Measurements from ENCODE around the gene NUP98. TPM values are rescaled to one million over a fixed set of nuclear protein-coding genes. Genes with fewer than 3 reads are reported as not detected.
"Not testable (repeated sequence)": the region's sequence is repeated elsewhere in the genome, so short reads cannot be mapped to it uniquely, and the experiment has no call there.

Gene NUP98
- total RNA-seq, 1 experiment from 2014 or later = 98.4 TPM

DNA sequence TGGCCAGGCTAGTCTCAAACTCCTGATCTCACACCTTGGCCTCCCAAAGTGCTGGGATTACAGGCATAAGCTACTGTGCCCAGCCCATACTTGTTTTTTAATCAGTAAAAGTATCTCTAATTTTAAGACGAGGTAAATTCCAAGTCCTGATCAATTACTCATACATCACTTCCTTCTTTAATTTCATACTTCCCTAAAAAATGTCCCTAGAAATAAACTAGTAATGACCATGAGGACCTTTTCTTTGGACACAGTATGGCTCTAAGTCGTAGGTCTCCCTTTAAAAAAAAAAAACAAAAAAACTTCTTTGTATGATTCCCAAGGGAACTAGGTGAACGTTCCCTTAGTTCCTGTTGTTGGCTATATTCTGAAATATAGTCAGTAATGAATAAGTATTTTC is 29.8 kb downstream of the NUP98 start:
- H4K20me1 ChIP-seq (ENCODE audit: insufficient read depth) = no peaks in the 10 kb centered on the region; the same call in 1 of the 2 replicates
- H3K9ac ChIP-seq (ENCODE audit: low read length) = no peak overlapping the region
- ChIA-PET RAD21 (ENCODE audit: low non-redundant PET in 1 of 2, low total read pairs in 2 of 2, uncharacterized antibody in 2 of 2, unreplicated experiment in 2 of 2) (no interaction called here), POLR2A (no interaction called here), CTCF (no interaction called here)
- no peak overlapping the region for H2AFZ ChIP-seq (ENCODE audit: low read depth, low read length, poor library complexity, severe bottlenecking)
- BruUV-seq (replicated peaks) = no TSS peak
- H3K9me3 ChIP-seq (ENCODE audit: control insufficient read depth in 1 of 2, insufficient read depth in 1 of 2, low read depth in 1 of 2, low read length in 2 of 2) = no peaks in the 10 kb centered on the region
- ATAC-seq = no peak
- TF ChIP-seq ZNF274 (IDR thresholded peaks at IDR 0.05; ENCODE audit: low read depth, low read length) = no peak
- TF ChIP-seq, protein P1, sequence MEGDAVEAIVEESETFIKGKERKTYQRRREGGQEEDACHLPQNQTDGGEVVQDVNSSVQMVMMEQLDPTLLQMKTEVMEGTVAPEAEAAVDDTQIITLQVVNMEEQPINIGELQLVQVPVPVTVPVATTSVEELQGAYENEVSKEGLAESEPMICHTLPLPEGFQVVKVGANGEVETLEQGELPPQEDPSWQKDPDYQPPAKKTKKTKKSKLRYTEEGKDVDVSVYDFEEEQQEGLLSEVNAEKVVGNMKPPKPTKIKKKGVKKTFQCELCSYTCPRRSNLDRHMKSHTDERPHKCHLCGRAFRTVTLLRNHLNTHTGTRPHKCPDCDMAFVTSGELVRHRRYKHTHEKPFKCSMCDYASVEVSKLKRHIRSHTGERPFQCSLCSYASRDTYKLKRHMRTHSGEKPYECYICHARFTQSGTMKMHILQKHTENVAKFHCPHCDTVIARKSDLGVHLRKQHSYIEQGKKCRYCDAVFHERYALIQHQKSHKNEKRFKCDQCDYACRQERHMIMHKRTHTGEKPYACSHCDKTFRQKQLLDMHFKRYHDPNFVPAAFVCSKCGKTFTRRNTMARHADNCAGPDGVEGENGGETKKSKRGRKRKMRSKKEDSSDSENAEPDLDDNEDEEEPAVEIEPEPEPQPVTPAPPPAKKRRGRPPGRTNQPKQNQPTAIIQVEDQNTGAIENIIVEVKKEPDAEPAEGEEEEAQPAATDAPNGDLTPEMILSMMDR (IDR thresholded peaks at IDR 0.05 in 2 of 3, conservative IDR thresholded peaks at IDR 0.05 in 1 of 3; ENCODE audit: borderline replicate concordance in 1 of 3, insufficient read depth in 1 of 3, low read depth in 2 of 3, low read length in 2 of 3) = no peak
- TF ChIP-seq, protein P2, sequence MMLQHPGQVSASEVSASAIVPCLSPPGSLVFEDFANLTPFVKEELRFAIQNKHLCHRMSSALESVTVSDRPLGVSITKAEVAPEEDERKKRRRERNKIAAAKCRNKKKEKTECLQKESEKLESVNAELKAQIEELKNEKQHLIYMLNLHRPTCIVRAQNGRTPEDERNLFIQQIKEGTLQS (IDR thresholded peaks at IDR 0.05) = no peak
- no peak for TF ChIP-seq ZFX (IDR thresholded peaks at IDR 0.05)
- no peak for TF ChIP-seq SIN3A (IDR thresholded peaks at IDR 0.05; ENCODE audit: low read depth)
- TF ChIP-seq POLR2A (IDR thresholded peaks at IDR 0.05; ENCODE audit: borderline replicate concordance, extremely low read depth, insufficient read depth, insufficient read length) = no peak
- TF ChIP-seq, protein P3, sequence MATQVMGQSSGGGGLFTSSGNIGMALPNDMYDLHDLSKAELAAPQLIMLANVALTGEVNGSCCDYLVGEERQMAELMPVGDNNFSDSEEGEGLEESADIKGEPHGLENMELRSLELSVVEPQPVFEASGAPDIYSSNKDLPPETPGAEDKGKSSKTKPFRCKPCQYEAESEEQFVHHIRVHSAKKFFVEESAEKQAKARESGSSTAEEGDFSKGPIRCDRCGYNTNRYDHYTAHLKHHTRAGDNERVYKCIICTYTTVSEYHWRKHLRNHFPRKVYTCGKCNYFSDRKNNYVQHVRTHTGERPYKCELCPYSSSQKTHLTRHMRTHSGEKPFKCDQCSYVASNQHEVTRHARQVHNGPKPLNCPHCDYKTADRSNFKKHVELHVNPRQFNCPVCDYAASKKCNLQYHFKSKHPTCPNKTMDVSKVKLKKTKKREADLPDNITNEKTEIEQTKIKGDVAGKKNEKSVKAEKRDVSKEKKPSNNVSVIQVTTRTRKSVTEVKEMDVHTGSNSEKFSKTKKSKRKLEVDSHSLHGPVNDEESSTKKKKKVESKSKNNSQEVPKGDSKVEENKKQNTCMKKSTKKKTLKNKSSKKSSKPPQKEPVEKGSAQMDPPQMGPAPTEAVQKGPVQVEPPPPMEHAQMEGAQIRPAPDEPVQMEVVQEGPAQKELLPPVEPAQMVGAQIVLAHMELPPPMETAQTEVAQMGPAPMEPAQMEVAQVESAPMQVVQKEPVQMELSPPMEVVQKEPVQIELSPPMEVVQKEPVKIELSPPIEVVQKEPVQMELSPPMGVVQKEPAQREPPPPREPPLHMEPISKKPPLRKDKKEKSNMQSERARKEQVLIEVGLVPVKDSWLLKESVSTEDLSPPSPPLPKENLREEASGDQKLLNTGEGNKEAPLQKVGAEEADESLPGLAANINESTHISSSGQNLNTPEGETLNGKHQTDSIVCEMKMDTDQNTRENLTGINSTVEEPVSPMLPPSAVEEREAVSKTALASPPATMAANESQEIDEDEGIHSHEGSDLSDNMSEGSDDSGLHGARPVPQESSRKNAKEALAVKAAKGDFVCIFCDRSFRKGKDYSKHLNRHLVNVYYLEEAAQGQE (IDR thresholded peaks at IDR 0.05; ENCODE audit: low read depth) = no peak
- no peak for TF ChIP-seq ELF1 (IDR thresholded peaks at IDR 0.05; ENCODE audit: borderline replicate concordance, low read depth)
- H3K27me3 ChIP-seq (ENCODE audit: insufficient read depth, low read length) = no peaks in the 10 kb centered on the region
- peaks cover 64% of the 10 kb centered on the region for H3K79me2 ChIP-seq (ENCODE audit: insufficient read depth, low read length)
- DNase-seq (ENCODE audit: low read depth, low spot score) = no peak
- H3K4me1 ChIP-seq (ENCODE audit: control insufficient read depth in 1 of 2, insufficient read depth in 2 of 2, low read length in 2 of 2) = no peaks in the 10 kb centered on the region
- no peak overlapping the region for H3K4me2 ChIP-seq (ENCODE audit: low read length)
- intact Hi-C loops (cut with micrococcal nuclease) = no loop called here
- no peak overlapping the region for H3K27ac ChIP-seq (ENCODE audit: low read depth, low read length)
- H3K9me2 ChIP-seq (ENCODE audit: insufficient read depth) = no peaks in the 10 kb centered on the region
- H3K36me3 ChIP-seq (ENCODE audit: control insufficient read depth in 1 of 2, insufficient read depth in 2 of 2, low read length in 2 of 2) = peaks cover 82 to 83% of the 10 kb centered on the region in 2 experiments
- no peak overlapping the region for H3K4me3 ChIP-seq (replicated peaks in 1 of 2; ENCODE audit: low read depth in 1 of 2, low read length in 2 of 2)

DNA sequence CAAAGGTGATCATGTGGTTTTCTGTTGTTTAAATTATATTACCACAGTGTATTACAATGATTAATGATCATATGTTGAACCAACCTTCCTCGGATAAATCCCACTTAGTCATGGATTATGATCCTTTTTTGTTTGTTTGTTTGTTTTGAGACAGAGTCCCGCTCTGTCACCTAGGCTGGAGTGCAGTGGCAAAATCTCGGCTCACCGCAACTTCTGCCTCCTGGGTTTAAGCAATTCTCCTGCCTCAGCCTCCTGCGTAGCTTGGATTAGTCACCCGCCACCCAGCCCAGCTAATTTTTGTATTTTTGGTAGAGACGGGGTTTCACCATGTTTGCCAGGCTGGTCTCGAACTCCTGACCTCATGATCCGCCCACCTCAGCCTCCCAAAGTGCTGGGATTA is 30.5 kb downstream of the NUP98 start:
- H3K79me2 ChIP-seq (ENCODE audit: insufficient read depth, low read length) = peaks cover 63% of the 10 kb centered on the region
- intact Hi-C loops (cut with micrococcal nuclease); H3K9me3 ChIP-seq (ENCODE audit: control insufficient read depth in 1 of 2, insufficient read depth in 1 of 2, low read depth in 1 of 2, low read length in 2 of 2); H3K9ac ChIP-seq (ENCODE audit: low read length); RAD21 ChIA-PET (ENCODE audit: low non-redundant PET in 1 of 2, low total read pairs in 2 of 2, uncharacterized antibody in 2 of 2, unreplicated experiment in 2 of 2); H3K27me3 ChIP-seq (ENCODE audit: insufficient read depth, low read length); H2AFZ ChIP-seq (ENCODE audit: low read depth, low read length, poor library complexity, severe bottlenecking); H3K27ac ChIP-seq (ENCODE audit: low read depth, low read length); H3K4me2 ChIP-seq (ENCODE audit: low read length); H4K20me1 ChIP-seq (ENCODE audit: insufficient read depth); H3K4me1 ChIP-seq (ENCODE audit: control insufficient read depth in 1 of 2, insufficient read depth in 2 of 2, low read length in 2 of 2); BruUV-seq (replicated peaks); DNase-seq (ENCODE audit: low read depth, low spot score); ATAC-seq; H3K4me3 ChIP-seq (replicated peaks in 1 of 2; ENCODE audit: low read depth in 1 of 2, low read length in 2 of 2); H3K9me2 ChIP-seq (ENCODE audit: insufficient read depth); POLR2A ChIA-PET; CTCF ChIA-PET: not testable (repeated sequence)
- peaks cover 78 to 83% of the 10 kb centered on the region in 2 experiments for H3K36me3 ChIP-seq (ENCODE audit: control insufficient read depth in 1 of 2, insufficient read depth in 2 of 2, low read length in 2 of 2)

Measured in HCT116 (cell line).